Activated naive CD8-positive, alpha-beta T cell (primary cell): ENCODE results near the gene ACAT1.
"Not testable (repeated sequence)": the region's sequence is repeated elsewhere in the genome, so short reads cannot be mapped to it uniquely, and the experiment has no call there.

Source experiments
- H3K27ac Mint-ChIP-seq: one replicate; pipeline ENCODE4 v1.8.0; 2021; ENCODE audit warnings: mixed read lengths
- H3K27me3 Mint-ChIP-seq: one replicate; pipeline ENCODE4 v1.8.0; 2021; ENCODE audit warnings: mixed read lengths
- H3K36me3 Mint-ChIP-seq: one replicate; pipeline ENCODE4 v1.8.0; 2021; ENCODE audit warnings: mixed read lengths
- H3K4me1 Mint-ChIP-seq: one replicate; pipeline ENCODE4 v1.8.0; 2021; ENCODE audit warnings: low read depth, mixed read lengths
- H3K4me3 Mint-ChIP-seq: one replicate; pipeline ENCODE4 v1.8.0; 2021; ENCODE audit warnings: mild to moderate bottlenecking, mixed read lengths
- H3K9me3 Mint-ChIP-seq: one replicate; pipeline ENCODE4 v1.8.0; 2021; ENCODE audit warnings: low read depth, mixed read lengths

ACAT1 gene

DNA sequence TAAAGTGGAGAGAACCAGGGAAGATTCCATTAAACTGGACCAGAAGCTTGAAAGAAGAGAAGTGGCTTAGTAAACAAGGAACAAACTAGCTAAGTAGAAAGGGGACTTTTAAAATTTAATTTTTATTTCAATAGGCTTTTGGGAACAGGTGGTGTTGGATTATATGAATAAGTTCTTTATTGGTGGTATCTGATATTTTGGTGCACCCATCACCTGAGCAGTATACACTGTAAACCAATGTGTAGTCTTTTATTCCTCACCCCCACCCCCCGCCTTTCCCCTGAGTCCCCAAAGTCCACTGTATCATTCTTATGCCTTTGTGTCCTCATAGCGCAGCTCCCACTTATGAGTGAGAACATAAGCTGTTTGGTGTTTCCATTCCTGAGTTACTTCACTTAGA, 7.4 kb downstream of the ACAT1 start:
- H3K27ac Mint-ChIP-seq: no peak overlapping the region

DNA sequence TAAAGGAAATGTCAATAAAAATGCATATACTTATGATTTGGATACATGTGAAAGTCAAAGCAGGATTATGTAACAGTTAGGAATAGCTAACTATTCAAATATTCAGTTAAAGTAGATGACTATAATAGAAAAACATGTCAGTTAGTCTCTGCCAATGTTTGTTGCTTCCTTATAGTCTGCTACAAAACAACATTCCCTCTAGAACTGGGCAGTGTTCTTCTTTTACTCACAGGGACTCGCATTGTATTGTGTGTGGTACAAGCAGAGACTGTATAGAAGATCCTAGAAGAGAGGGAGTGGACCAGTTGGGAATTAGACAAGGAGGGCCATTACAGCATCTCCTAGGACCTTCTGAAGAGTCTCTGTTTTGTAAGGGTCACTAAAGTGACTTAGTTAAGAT, 10.6 kb downstream of the ACAT1 start:
- peaks cover 4% of the 10 kb centered on the region for H3K36me3 Mint-ChIP-seq
- no peaks in the 10 kb centered on the region for H3K9me3 Mint-ChIP-seq
- no peak overlapping the region for H3K4me3 Mint-ChIP-seq
- H3K4me1 Mint-ChIP-seq: peaks cover 20% of the 10 kb centered on the region
- peak overlapping the region; percentile 76 for H3K27ac Mint-ChIP-seq
- H3K27me3 Mint-ChIP-seq: no peaks in the 10 kb centered on the region

More for the DNA sequence above, 7.4 kb downstream of the ACAT1 start:
- Mint-ChIP-seq H3K9me3 (no peaks in the 10 kb centered on the region), H3K27me3 (no peaks in the 10 kb centered on the region), H3K4me1 (peaks cover 20% of the 10 kb centered on the region), H3K36me3 (peaks cover 4% of the 10 kb centered on the region), H3K4me3 (no peak overlapping the region)

DNA sequence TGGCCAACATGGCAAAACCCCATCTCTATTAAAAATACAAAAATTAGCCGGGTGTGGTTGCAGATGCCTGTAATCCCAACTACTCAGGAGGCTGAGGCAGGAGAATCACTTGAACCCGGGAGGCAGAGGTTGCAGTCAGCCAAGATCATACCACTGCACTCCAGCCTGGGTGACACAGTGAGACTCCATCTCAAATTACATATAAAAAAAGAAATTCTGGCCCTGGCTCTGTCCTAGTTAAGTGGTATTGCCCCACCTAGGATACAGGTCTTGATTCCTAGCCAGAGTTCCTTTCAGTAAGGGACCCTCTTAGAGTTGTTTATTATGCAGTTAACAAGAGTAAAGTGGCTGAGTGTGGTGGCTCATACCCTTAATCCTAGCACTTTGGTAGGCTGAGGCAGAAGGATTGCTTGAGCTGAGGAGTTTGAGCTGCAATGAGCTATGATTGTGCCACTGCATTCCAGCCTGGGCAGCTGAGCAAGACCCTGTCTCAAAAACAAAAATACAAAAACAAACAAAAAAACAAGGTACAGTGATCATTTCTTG, 11.7 kb downstream of the ACAT1 start:
- H3K4me3 Mint-ChIP-seq, H3K27ac Mint-ChIP-seq, H3K27me3 Mint-ChIP-seq, H3K9me3 Mint-ChIP-seq, H3K36me3 Mint-ChIP-seq: not testable (repeated sequence)
- peaks cover 23% of the 10 kb centered on the region for H3K4me1 Mint-ChIP-seq

DNA sequence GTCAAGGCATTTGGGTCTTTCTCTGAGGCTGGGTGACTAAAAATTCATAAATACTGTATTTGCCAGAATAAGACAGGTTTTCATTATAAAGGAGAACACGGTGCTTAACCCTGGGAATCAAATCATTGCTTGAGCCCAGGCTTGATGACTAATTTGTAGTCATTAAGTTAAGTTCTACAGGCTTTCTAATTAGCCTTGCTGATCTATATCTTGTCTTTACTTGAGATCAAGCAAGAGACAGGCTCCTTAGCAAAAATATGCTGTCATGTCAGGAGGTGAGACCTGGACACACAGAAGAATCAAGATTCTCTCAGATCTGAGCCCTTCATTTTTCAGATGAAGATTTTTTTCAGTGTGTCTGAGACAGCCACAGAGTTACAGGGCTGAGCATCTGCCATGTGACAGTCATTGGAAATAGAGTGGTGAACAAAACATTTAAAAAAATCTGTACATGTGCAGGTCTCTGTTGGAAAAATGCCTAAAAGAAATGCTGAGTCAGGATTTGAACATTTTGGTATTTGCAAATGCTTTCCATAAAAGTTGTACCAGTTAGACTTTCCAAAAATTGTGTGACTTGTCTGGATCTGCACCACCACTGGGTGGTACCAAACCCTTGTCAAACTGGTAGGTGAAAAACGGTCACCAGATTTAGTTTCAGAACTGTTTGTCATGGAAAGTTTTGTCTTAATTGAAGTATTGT, 14.6 kb downstream of the ACAT1 start:
- H3K36me3 Mint-ChIP-seq: peaks cover 12% of the 10 kb centered on the region
- no peak overlapping the region for H3K4me3 Mint-ChIP-seq
- no peaks in the 10 kb centered on the region for H3K9me3 Mint-ChIP-seq
- peak overlapping the region; percentile 79 for H3K27ac Mint-ChIP-seq
- H3K27me3 Mint-ChIP-seq: no peaks in the 10 kb centered on the region
- peaks cover 28% of the 10 kb centered on the region for H3K4me1 Mint-ChIP-seq

DNA sequence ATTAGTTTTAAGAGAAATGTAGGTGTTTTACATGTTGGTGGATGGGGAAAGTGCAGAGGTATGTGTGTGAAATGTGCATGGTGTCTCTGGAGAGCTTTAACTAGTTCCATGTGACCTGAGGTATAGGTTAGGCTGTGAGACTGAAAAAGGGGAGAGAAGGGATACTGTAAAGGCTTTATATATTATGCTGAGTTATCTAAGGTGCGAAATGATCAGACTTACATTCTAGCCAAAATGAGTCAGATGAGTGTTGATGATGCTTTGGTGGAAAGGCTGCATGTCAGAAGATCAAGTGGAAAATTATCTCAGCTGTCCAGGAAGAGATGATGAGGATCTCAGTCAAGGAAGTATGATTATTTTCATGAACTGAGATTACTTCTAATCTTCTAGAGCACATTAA, 15.8 kb downstream of the ACAT1 start:
- Mint-ChIP-seq H3K36me3 (peaks cover 10% of the 10 kb centered on the region), H3K4me1 (peaks cover 28% of the 10 kb centered on the region), H3K27me3 (no peaks in the 10 kb centered on the region)

DNA sequence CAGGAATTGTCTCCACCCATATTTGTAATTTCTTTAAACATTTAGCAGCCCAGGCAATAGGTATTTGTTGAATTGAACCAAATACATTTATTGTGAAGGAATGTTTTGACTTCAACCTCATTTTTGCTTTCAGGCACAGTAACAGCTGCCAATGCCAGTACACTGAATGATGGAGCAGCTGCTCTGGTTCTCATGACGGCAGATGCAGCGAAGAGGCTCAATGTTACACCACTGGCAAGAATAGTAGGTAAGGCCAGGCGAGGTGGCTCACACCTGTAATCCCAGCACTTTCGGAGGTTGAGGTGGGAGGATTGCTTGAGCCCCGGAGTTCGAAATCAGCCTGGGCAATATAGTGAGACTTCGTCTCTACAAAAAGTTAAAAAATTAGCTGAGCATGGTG, 20.9 kb downstream of the ACAT1 start:
- H3K9me3 Mint-ChIP-seq: no peaks in the 10 kb centered on the region
- no peaks in the 10 kb centered on the region for H3K27me3 Mint-ChIP-seq
- peaks cover 14% of the 10 kb centered on the region for H3K36me3 Mint-ChIP-seq
- no peak overlapping the region for H3K4me3 Mint-ChIP-seq
- peaks cover 15% of the 10 kb centered on the region for H3K4me1 Mint-ChIP-seq
- peak overlapping the region; percentile 58 for H3K27ac Mint-ChIP-seq

More for the DNA sequence above, 15.8 kb downstream of the ACAT1 start:
- Mint-ChIP-seq H3K27ac (peak overlapping the region; percentile 87), H3K4me3 (no peak overlapping the region), H3K9me3 (no peaks in the 10 kb centered on the region)

DNA sequence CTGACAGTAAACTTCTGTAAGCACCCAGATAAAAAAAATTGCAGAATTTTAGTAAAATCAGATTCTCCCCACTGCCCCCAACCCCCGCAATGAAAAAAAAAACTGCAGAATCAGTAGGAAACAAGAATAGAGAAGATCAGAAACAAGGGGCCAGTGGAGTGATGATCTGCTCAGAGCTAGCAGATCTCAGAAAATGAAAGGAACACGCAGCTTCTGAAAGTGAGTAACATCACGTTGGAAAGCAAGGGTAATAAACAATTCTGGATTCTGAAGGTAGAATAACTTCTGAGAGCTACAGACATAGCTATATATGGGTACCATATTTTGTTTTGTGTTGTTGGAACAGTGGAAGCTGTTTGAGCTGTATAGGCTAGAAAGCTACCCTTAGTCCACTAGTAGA, 23.2 kb downstream of the ACAT1 start:
- Mint-ChIP-seq H3K4me1 (peaks cover 10% of the 10 kb centered on the region), H3K36me3 (peaks cover 15% of the 10 kb centered on the region), H3K27ac (peak overlapping the region; percentile 86), H3K4me3 (no peak overlapping the region), H3K27me3 (no peaks in the 10 kb centered on the region), H3K9me3 (no peaks in the 10 kb centered on the region)

DNA sequence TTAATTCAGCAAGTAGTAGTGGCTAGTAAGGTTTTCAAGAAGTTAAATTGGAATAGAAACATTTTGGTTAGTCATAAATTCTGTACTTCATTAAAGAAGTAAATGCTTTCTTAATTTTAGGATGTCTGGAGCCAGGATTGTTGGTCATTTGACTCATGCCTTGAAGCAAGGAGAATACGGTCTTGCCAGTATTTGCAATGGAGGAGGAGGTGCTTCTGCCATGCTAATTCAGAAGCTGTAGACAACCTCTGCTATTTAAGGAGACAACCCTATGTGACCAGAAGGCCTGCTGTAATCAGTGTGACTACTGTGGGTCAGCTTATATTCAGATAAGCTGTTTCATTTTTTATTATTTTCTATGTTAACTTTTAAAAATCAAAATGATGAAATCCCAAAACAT, 25.8 kb downstream of the ACAT1 start:
- Mint-ChIP-seq H3K4me1 (peaks cover 8% of the 10 kb centered on the region), H3K4me3 (no peak overlapping the region), H3K27me3 (no peaks in the 10 kb centered on the region), H3K27ac (peak overlapping the region; percentile 28), H3K9me3 (no peaks in the 10 kb centered on the region), H3K36me3 (peaks cover 12% of the 10 kb centered on the region)

DNA sequence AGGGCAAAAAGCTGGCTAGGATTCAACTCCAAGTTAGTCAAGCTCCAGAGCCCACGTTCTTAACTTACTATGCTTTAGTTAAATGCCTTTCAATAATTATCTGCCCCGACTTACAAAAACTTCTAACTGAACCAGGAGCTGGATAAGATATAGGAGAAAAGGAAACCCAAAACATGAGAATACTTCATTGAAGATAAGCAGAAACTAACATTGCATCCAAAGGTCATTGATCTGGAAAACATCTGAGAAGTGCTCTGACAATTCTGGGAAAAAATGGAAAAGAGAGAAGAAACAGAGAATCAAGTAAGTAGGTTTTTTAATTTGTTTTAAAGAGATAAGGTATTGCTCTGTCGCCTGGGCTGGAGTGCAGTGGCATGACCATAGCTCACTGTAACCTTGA, 27.2 kb downstream of the ACAT1 start:
- Mint-ChIP-seq H3K4me3 (no peak overlapping the region), H3K4me1 (peaks cover 8% of the 10 kb centered on the region), H3K36me3 (peaks cover 12% of the 10 kb centered on the region), H3K9me3 (no peaks in the 10 kb centered on the region), H3K27me3 (no peaks in the 10 kb centered on the region), H3K27ac (peak overlapping the region; percentile 76)

DNA sequence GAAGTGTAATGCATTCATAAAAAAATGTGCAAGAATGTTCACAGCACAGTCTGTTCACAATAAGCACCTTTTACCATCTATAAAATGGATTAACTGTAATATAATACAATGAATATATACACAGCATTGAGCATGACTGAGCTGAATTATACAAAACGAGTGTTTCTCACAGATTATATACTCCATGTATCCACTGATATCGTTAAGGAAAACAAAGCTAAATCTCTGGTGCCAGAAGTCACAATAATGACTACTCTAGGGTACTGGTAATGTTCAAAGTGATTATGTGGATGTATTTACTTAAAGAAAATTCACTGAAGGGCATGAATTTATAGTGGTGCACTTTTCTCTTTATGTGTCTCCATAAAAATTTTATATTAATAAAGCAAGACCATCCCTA, 33.2 kb downstream of the ACAT1 start:
- Mint-ChIP-seq H3K9me3 (no peaks in the 10 kb centered on the region), H3K4me3 (no peak overlapping the region), H3K36me3 (peaks cover 5% of the 10 kb centered on the region), H3K27me3 (no peaks in the 10 kb centered on the region), H3K4me1 (peaks cover 10% of the 10 kb centered on the region), H3K27ac (peak overlapping the region; percentile 58)

DNA sequence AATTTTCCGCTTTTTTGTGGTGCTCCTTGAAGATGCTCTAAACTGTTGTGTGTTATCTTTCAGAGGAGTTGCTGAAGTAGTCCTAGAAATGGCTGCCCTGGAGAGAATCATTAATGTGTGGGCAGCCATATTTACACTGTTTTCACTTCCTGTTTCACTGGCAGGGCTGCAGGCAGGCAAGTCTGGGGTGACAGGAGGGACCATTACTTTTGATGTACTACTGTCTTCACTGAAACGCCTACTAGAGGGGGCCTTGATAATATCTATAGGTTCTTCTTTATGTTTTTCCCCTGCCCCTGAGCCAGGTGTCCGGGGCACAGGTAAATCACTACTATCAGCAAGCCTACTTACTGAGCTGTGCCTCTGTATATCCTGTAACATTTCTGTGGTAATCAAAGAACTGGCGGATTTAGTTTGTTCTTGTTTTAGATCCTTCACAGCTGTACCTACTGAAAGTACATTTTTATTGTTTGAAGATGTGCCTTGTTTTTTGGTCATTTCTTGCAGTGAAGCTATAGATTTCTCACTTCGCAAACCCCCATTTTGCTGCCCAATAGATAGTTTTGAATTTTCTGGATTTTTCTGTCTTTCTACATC, 39.7 kb downstream of the ACAT1 start:
- Mint-ChIP-seq H3K27me3 (no peaks in the 10 kb centered on the region), H3K27ac (peak overlapping the region; percentile 79), H3K9me3 (no peaks in the 10 kb centered on the region), H3K36me3 (peaks cover 10% of the 10 kb centered on the region), H3K4me1 (peaks cover 21% of the 10 kb centered on the region), H3K4me3 (no peak overlapping the region)

DNA sequence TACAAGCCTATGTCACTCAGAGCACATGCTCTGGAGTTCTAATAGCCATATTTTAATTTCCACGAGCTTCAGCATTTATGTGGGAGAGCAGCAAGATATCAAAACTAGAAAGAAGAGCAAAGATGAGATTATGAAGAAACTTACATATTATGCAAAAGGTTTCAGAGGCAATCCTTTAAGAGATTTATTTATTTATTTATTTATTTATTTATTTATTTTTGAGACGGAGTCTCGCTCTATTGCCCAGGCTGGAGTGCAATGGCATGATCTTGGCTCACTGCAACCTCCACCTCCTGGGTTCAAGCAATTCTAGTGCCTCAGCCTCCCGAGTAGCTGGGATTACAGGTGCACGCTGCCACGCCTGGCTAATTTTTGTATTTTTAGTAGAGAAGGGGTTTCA, 41.5 kb downstream of the ACAT1 start:
- not testable (repeated sequence) for H3K4me3 Mint-ChIP-seq, H3K27me3 Mint-ChIP-seq, H3K27ac Mint-ChIP-seq, H3K9me3 Mint-ChIP-seq
- Mint-ChIP-seq H3K4me1 (peaks cover 22% of the 10 kb centered on the region), H3K36me3 (peaks cover 12% of the 10 kb centered on the region)

DNA sequence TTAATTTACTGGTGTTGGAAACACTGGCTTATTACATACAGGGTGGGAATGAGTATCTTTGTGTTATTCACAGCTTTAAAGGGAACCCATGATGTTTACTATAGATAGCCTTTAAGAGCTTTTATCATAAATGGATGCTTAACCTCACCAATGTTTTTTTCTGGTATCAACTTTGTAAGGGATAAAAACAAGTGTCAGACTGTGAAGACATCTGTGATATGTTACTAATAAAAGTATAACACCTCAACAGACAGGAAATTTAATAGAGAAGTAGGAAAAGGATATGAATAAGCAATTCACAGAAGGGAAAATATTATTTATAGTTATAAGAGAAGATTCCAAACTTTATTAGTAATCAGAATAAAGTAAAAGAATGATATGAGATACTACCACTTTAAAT, 46.3 kb downstream of the ACAT1 start:
- H3K9me3 Mint-ChIP-seq: no peaks in the 10 kb centered on the region
- H3K4me1 Mint-ChIP-seq: peaks cover 37% of the 10 kb centered on the region
- H3K4me3 Mint-ChIP-seq: no peak overlapping the region
- peaks cover 21% of the 10 kb centered on the region for H3K36me3 Mint-ChIP-seq
- peak overlapping the region; percentile 85 for H3K27ac Mint-ChIP-seq
- H3K27me3 Mint-ChIP-seq: no peaks in the 10 kb centered on the region

DNA sequence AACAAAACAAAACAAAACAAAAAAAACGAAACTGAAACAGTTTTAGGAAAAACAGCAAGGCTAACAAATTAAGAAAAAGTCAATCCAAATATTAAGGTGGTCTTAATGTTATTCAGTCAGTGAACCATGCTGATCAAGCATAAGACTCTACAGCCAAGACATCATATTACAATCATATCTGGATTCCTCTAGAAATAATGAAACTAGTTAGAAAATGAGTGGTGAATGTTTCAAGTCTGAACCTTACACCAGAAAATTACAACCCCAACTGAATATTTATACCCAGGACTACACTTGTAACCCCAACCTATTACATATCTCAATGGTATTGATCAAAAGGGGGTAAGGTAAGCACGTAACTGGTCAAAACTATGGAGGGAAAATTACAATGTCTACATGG, 48.8 kb downstream of the ACAT1 start:
- Mint-ChIP-seq H3K36me3 (peaks cover 25% of the 10 kb centered on the region), H3K27ac (peak overlapping the region; percentile 95)

DNA sequence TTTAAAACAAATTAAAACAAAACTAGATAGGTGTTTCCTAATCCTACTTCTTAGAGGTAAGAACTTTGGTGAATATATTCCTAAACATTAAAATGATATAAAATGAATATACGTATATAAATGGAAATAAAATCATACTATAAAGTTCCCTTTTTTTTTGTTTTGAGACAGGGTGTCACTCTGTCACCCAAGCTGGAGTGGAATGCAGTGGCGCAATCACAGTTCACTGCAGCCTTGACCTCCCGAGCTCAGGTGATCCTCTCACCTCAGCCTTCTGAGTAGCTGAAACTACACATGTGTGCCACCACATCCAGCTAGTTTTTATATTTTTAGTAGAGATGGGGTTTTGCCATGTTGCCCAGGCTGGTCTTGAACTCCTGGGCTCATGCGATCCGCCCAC, 56.2 kb downstream of the ACAT1 start:
- peaks cover 24% of the 10 kb centered on the region for H3K36me3 Mint-ChIP-seq

More for the DNA sequence above, 48.8 kb downstream of the ACAT1 start:
- Mint-ChIP-seq H3K27me3 (no peaks in the 10 kb centered on the region), H3K4me1 (peaks cover 41% of the 10 kb centered on the region), H3K4me3 (no peak overlapping the region), H3K9me3 (no peaks in the 10 kb centered on the region)

More for the DNA sequence above, 56.2 kb downstream of the ACAT1 start:
- Mint-ChIP-seq H3K27me3 (no peaks in the 10 kb centered on the region), H3K4me3 (no peak overlapping the region), H3K4me1 (peaks cover 19% of the 10 kb centered on the region), H3K9me3 (no peaks in the 10 kb centered on the region), H3K27ac (no peak overlapping the region)
